CD4-positive, alpha-beta memory T cell (primary cell): ENCODE measurements around the gene LRFN4. TPM values are rescaled to one million over a fixed set of nuclear protein-coding genes. Genes with fewer than 3 reads are reported as not detected.
A peak's percentile ranks its signal among the peaks of the same experiment; 100 is the strongest.
"Not testable (repeated sequence)": the region's sequence is repeated elsewhere in the genome, so short reads cannot be mapped to it uniquely, and the experiment has no call there.

Source experiments
- CTCF ChIA-PET: fragments of 350-600 bp; sonication (Branson Sonifier 250); formaldehyde crosslinking; loops from one replicate; lab custom pipeline; 2021; ENCODE audit warnings: inconsistent platforms; ENCODE audit not compliant: partially characterized antibody; lab: Charles Lee
- POLR2A ChIA-PET: fragments of 350-600 bp; sonication (Branson Sonifier 250); formaldehyde crosslinking; loops from one replicate; lab custom pipeline; 2021; ENCODE audit not compliant: partially characterized antibody; lab: Charles Lee
- DNase-seq, 5 donors: peaks; one replicate each; pipeline versions ENCODE4 v3.0.0 to v3.0.0-alpha.2; 2020 to 2022; ENCODE audit warnings: mixed read lengths in 1 of 5
- H3K27ac ChIP-seq: one replicate; pipeline ENCODE4 v1.7.0; 2013; ENCODE audit warnings: low read depth, low read length
- H3K27me3 ChIP-seq: 2 replicates; pipeline ENCODE4 v1.7.0; 2013; ENCODE audit warnings: mild to moderate bottlenecking, low read length, moderate library complexity; ENCODE audit not compliant: insufficient read depth
- H3K36me3 ChIP-seq: 2 replicates; pipeline ENCODE4 v1.7.0; 2013; ENCODE audit warnings: mild to moderate bottlenecking, low read length, moderate library complexity; ENCODE audit not compliant: insufficient read depth
- H3K4me1 ChIP-seq: 2 replicates; pipeline ENCODE4 v1.7.0; 2013; ENCODE audit warnings: mild to moderate bottlenecking, low read length, moderate library complexity; ENCODE audit not compliant: insufficient read depth
- H3K4me3 ChIP-seq, 2 donors: one replicate each; pipeline ENCODE4 v1.7.0; 2013; ENCODE audit warnings: low read length in 2 of 2, mild to moderate bottlenecking in 1 of 2
- H3K9me3 ChIP-seq, 2 donors: one replicate each; pipeline ENCODE4 v1.7.0; 2013; ENCODE audit warnings: low read length in 2 of 2, control low read depth in 1 of 2; ENCODE audit not compliant: control insufficient read depth in 1 of 2
- H3K27ac Mint-ChIP-seq, 7 donors: one replicate each; pipeline ENCODE4 v1.8.0; 2020 to 2021; ENCODE audit warnings: mixed read lengths in 7 of 7, mild to moderate bottlenecking in 6 of 7, inconsistent platforms in 3 of 7, moderate library complexity in 3 of 7
- H3K27me3 Mint-ChIP-seq, 2 donors: one replicate each; pipeline ENCODE4 v1.8.0; 2020 to 2021; ENCODE audit warnings: mixed read lengths in 2 of 2
- H3K36me3 Mint-ChIP-seq, 2 donors: one replicate each; pipeline ENCODE4 v1.8.0; 2020 to 2021; ENCODE audit warnings: mixed read lengths in 2 of 2, inconsistent platforms in 1 of 2, mild to moderate bottlenecking in 1 of 2
- H3K4me1 Mint-ChIP-seq, 4 donors: one replicate each; pipeline ENCODE4 v1.8.0; 2020 to 2021; ENCODE audit warnings: mixed read lengths in 4 of 4, mild to moderate bottlenecking in 1 of 4
- H3K4me3 Mint-ChIP-seq, 8 donors: one replicate each; pipeline ENCODE4 v1.8.0; 2020 to 2021; ENCODE audit warnings: mixed read lengths in 8 of 8, mild to moderate bottlenecking in 7 of 8, moderate library complexity in 6 of 8, inconsistent platforms in 3 of 8
- H3K9me3 Mint-ChIP-seq, 8 donors: one replicate each; pipeline ENCODE4 v1.8.0; 2020 to 2021; ENCODE audit warnings: mixed read lengths in 8 of 8, mild to moderate bottlenecking in 5 of 8, inconsistent platforms in 3 of 8, moderate library complexity in 1 of 8
- intact Hi-C: fragments of 100-400 bp; cut with micrococcal nuclease; formaldehyde crosslinking; loops from one replicate; pipeline ENCODE4 v1.15.1; 2023
- polyA plus RNA-seq, 2 donors: library from polyadenylated mRNA; unstranded; fragments of 300-500 nt; fragmentation: Illumina TruSeq; gene quantifications; one replicate each; pipeline ENCODE4 v1.2.3, GENCODE V29; 2021
- total RNA-seq, 2 experiments: library from RNA; stranded (reverse); gene quantifications; one replicate each; pipeline ENCODE4 v1.2.3, GENCODE V29; 2021

LRFN4 gene
- total and polyA plus RNA-seq, 4 experiments from 2014 or later: 0.42 to 5.3 (median 4.0) TPM

GRCh38 chr11:66820901-66821300 is 36.0 kb upstream of the LRFN4 start:
- Mint-ChIP-seq H3K27me3 (no peaks in the 10 kb centered on the region), H3K36me3 (no peaks in the 10 kb centered on the region), H3K4me3 (no peak overlapping the region), H3K9me3 (no peaks in the 10 kb centered on the region), H3K27ac (no peak overlapping the region), H3K4me1 (no peaks in the 10 kb centered on the region)
- DNase-seq: no peak
- H3K36me3 ChIP-seq: no peaks in the 10 kb centered on the region
- no peaks in the 10 kb centered on the region for H3K27me3 ChIP-seq
- H3K4me1 ChIP-seq: no peaks in the 10 kb centered on the region
- POLR2A ChIA-PET: no interaction called here
- no peak overlapping the region for H3K4me3 ChIP-seq
- no peak overlapping the region for H3K27ac ChIP-seq
- intact Hi-C loops: no loop called here
- no peaks in the 10 kb centered on the region for H3K9me3 ChIP-seq
- CTCF ChIA-PET: interaction anchor here (0.6 kb wide), 1 partner anchor 411 kb away, joined by 3 read pairs; no protein-coding TSS in a partner anchor

GRCh38 chr11:66823700-66824099 is 33.2 kb upstream of the LRFN4 start:
- Histone ChIP-seq H3K36me3 (no peaks in the 10 kb centered on the region), H3K4me1 (no peaks in the 10 kb centered on the region), H3K4me3 (no peak overlapping the region), H3K27ac (no peak overlapping the region), H3K9me3 (no peaks in the 10 kb centered on the region), H3K27me3 (no peaks in the 10 kb centered on the region)
- no peak overlapping the region for H3K4me3 Mint-ChIP-seq
- ChIA-PET CTCF (interaction anchor here (0.6 to 0.8 kb wide), 3 partner anchors 11 to 1054 kb away, joined by 3 read pairs; no protein-coding TSS in a partner anchor), POLR2A (no interaction called here)
- H3K36me3 Mint-ChIP-seq: peaks cover 3 to 5% of the 10 kb centered on the region in 2 donors
- H3K9me3 Mint-ChIP-seq: no peaks in the 10 kb centered on the region
- intact Hi-C loops: no loop called here
- H3K27ac Mint-ChIP-seq: no peak overlapping the region
- no peak for DNase-seq
- no peaks in the 10 kb centered on the region for H3K4me1 Mint-ChIP-seq
- H3K27me3 Mint-ChIP-seq: no peaks in the 10 kb centered on the region

- intact Hi-C loops, H3K27ac Mint-ChIP-seq, POLR2A ChIA-PET, H3K4me1 ChIP-seq, H3K4me3 Mint-ChIP-seq, H3K27me3 Mint-ChIP-seq, H3K9me3 Mint-ChIP-seq, H3K27ac ChIP-seq, H3K9me3 ChIP-seq, H3K4me1 Mint-ChIP-seq, CTCF ChIA-PET, H3K4me3 ChIP-seq, H3K36me3 Mint-ChIP-seq, H3K27me3 ChIP-seq, H3K36me3 ChIP-seq, DNase-seq: not testable (repeated sequence)
These were observed 32.3 kb upstream of the LRFN4 start for GRCh38 chr11:66824573-66824972.

- intact Hi-C loops: loop anchor here (1.0 to 10.0 kb wide), 4 partner anchors 34 to 430 kb away; no protein-coding TSS in a partner anchor
- peaks cover 4% of the 10 kb centered on the region for H3K36me3 ChIP-seq
- POLR2A ChIA-PET: interaction anchor here (0.7 to 3.5 kb wide), 2 partner anchors 9 to 142 kb away, joined by 3 to 27 read pairs; partner anchors contain the start of gene RCE1
These were observed 22.4 kb upstream of the LRFN4 start for GRCh38 chr11:66834539-66834845.

GRCh38 chr11:66834943-66835342 is 21.9 kb upstream of the LRFN4 start:
- no peaks in the 10 kb centered on the region for H3K9me3 ChIP-seq
- Mint-ChIP-seq H3K27me3 (no peaks in the 10 kb centered on the region), H3K36me3 (peaks cover 3 to 10% of the 10 kb centered on the region in 2 donors), H3K27ac (peak overlapping the region in 3 of 7 donors; percentile 7 to 42 (median 10)), H3K4me3 (no peak overlapping the region), H3K4me1 (peaks cover 10 to 22% (median 18%) of the 10 kb centered on the region in 4 donors), H3K9me3 (no peaks in the 10 kb centered on the region)
- no peak for DNase-seq
- ChIA-PET POLR2A (interaction anchor here (0.7 to 3.5 kb wide), 3 partner anchors 8 to 142 kb away, joined by 3 to 27 read pairs (median 3); partner anchors contain the start of gene RCE1), CTCF (interaction anchor here (0.6 to 4.9 kb wide), 11 partner anchors 9 to 241 kb away, joined by 3 to 59 read pairs (median 3); no protein-coding TSS in a partner anchor)
- peaks cover 4% of the 10 kb centered on the region for H3K36me3 ChIP-seq
- H3K4me1 ChIP-seq: peaks cover 11% of the 10 kb centered on the region
- no peak overlapping the region for H3K27ac ChIP-seq
- H3K4me3 ChIP-seq: no peak overlapping the region
- intact Hi-C loops: loop anchor here (1.0 to 10.0 kb wide), 4 partner anchors 33 to 430 kb away; no protein-coding TSS in a partner anchor
- H3K27me3 ChIP-seq: no peaks in the 10 kb centered on the region

More at GRCh38 chr11:66834539-66834845, 22.4 kb upstream of the LRFN4 start:
- Histone ChIP-seq H3K4me1 (peaks cover 7% of the 10 kb centered on the region), H3K27ac (no peak overlapping the region), H3K4me3 (no peak overlapping the region), H3K27me3 (no peaks in the 10 kb centered on the region), H3K9me3 (no peaks in the 10 kb centered on the region)
- peaks cover 3 to 10% of the 10 kb centered on the region in 2 donors for H3K36me3 Mint-ChIP-seq
- H3K27me3 Mint-ChIP-seq: no peaks in the 10 kb centered on the region
- no peak overlapping the region for H3K4me3 Mint-ChIP-seq
- CTCF ChIA-PET: interaction anchor here (0.7 to 4.9 kb wide), 12 partner anchors 9 to 427 kb away, joined by 3 to 59 read pairs (median 4); no protein-coding TSS in a partner anchor
- H3K9me3 Mint-ChIP-seq: no peaks in the 10 kb centered on the region
- DNase-seq: no peak
- peaks cover 9 to 18% (median 15%) of the 10 kb centered on the region in 4 donors for H3K4me1 Mint-ChIP-seq
- peak overlapping the region in 6 of 7 donors; percentile 0 to 92 (median 68) for H3K27ac Mint-ChIP-seq

- H3K4me1 ChIP-seq: peaks cover 21% of the 10 kb centered on the region
- no peaks in the 10 kb centered on the region for H3K27me3 Mint-ChIP-seq
- intact Hi-C loops: loop anchor here (10.0 kb wide), 1 partner anchor 431 kb away; no protein-coding TSS in a partner anchor
- peak overlapping the region in 4 of 7 donors; percentile 21 to 73 (median 38) for H3K27ac Mint-ChIP-seq
- no peak overlapping the region for H3K27ac ChIP-seq
- peaks cover 4% of the 10 kb centered on the region for H3K36me3 ChIP-seq
- no peaks in the 10 kb centered on the region for H3K9me3 ChIP-seq
- POLR2A ChIA-PET: interaction anchor here (1.4 kb wide), 1 partner anchor 20 kb away, joined by 3 read pairs; no protein-coding TSS in a partner anchor
- no peak overlapping the region for H3K4me3 ChIP-seq
- no peak for DNase-seq
- no peaks in the 10 kb centered on the region for H3K27me3 ChIP-seq
- H3K4me1 Mint-ChIP-seq: peaks cover 18 to 32% (median 27%) of the 10 kb centered on the region in 4 donors
- peaks cover 8 to 19% of the 10 kb centered on the region in 2 donors for H3K36me3 Mint-ChIP-seq
- H3K4me3 Mint-ChIP-seq: no peak overlapping the region
- H3K9me3 Mint-ChIP-seq: peaks cover 0 to 2% (median 0%) of the 10 kb centered on the region in 8 donors
- CTCF ChIA-PET: interaction anchor here (0.6 kb wide), 1 partner anchor 267 kb away, joined by 3 read pairs; no protein-coding TSS in a partner anchor
These were observed 21.0 kb upstream of the LRFN4 start for GRCh38 chr11:66835768-66836405.
